ENCODE data around the gene ZSWIM6. TPM values are rescaled to one million over a fixed set of nuclear protein-coding genes. Genes with fewer than 3 reads are reported as not detected.

Gene ZSWIM6
- polyA plus RNA-seq, 2 of the 4 experiments (the other 2 are of a cell fraction): 8.9 to 18.0 TPM

DNA sequence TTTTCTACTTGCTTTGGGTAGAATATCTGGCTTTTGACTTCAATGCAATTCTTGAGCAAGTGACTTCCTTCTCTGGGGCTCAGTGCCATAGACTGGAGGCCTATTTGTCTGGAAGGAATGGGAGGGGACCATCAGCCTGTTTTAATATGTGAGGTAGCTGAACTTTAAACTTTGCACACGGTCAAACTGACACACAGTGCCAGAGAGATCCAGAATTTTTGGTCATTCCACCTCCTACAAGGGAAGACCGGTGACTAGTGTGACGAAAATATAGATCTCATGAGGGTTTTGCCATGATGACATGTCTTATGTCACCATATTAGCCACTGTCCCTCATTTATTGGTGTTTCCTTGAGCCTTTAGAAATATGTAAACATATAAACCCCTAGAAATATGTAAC is 44.6 kb upstream of the ZSWIM6 start:
- TF ChIP-seq MYC (IDR thresholded peaks at IDR 0.05; ENCODE audit: borderline replicate concordance, low read length) (no peak), ZNF302 (CRISPR knock-in tag; IDR thresholded peaks at IDR 0.05) (no peak), JUNB (IDR thresholded peaks at IDR 0.05) (no peak), RNF2 (IDR thresholded peaks at IDR 0.05; ENCODE audit: borderline replicate concordance, low read depth) (no peak), KDM5A (IDR thresholded peaks at IDR 0.05) (no peak), ESRRA (IDR thresholded peaks at IDR 0.05; ENCODE audit: borderline replicate concordance, low read length) (no peak)
- TF ChIP-seq, protein P1, sequence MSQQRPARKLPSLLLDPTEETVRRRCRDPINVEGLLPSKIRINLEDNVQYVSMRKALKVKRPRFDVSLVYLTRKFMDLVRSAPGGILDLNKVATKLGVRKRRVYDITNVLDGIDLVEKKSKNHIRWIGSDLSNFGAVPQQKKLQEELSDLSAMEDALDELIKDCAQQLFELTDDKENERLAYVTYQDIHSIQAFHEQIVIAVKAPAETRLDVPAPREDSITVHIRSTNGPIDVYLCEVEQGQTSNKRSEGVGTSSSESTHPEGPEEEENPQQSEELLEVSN (IDR thresholded peaks at IDR 0.05; ENCODE audit: borderline replicate concordance, low read depth): no peak
- TF ChIP-seq, protein P2, sequence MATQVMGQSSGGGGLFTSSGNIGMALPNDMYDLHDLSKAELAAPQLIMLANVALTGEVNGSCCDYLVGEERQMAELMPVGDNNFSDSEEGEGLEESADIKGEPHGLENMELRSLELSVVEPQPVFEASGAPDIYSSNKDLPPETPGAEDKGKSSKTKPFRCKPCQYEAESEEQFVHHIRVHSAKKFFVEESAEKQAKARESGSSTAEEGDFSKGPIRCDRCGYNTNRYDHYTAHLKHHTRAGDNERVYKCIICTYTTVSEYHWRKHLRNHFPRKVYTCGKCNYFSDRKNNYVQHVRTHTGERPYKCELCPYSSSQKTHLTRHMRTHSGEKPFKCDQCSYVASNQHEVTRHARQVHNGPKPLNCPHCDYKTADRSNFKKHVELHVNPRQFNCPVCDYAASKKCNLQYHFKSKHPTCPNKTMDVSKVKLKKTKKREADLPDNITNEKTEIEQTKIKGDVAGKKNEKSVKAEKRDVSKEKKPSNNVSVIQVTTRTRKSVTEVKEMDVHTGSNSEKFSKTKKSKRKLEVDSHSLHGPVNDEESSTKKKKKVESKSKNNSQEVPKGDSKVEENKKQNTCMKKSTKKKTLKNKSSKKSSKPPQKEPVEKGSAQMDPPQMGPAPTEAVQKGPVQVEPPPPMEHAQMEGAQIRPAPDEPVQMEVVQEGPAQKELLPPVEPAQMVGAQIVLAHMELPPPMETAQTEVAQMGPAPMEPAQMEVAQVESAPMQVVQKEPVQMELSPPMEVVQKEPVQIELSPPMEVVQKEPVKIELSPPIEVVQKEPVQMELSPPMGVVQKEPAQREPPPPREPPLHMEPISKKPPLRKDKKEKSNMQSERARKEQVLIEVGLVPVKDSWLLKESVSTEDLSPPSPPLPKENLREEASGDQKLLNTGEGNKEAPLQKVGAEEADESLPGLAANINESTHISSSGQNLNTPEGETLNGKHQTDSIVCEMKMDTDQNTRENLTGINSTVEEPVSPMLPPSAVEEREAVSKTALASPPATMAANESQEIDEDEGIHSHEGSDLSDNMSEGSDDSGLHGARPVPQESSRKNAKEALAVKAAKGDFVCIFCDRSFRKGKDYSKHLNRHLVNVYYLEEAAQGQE (IDR thresholded peaks at IDR 0.05): no peak
- ChIA-PET POLR2A (no interaction called here), CTCF (interaction anchor here (1.0 to 1.5 kb wide), 4 partner anchors 9 to 371 kb away, joined by 3 to 4 read pairs (median 3); no protein-coding TSS in a partner anchor)
- Histone ChIP-seq H3K4me3 (no peak overlapping the region), H3K27ac (no peak overlapping the region), H3K9me3 (no peaks in the 10 kb centered on the region), H3K4me2 (no peak overlapping the region), H3K4me1 (peaks cover 11% of the 10 kb centered on the region; the same call in 2 of the 3 replicates)
- WGBS (ENCODE audit: missing lambda C conversion rate): 83% methylated on average over 3 of the region's 3 CpGs
- FAIRE-seq (no peak), DNase-seq (ENCODE audit: low read depth in 1 of 2, low spot score in 1 of 2) (no peak), ATAC-seq (no peak)

DNA sequence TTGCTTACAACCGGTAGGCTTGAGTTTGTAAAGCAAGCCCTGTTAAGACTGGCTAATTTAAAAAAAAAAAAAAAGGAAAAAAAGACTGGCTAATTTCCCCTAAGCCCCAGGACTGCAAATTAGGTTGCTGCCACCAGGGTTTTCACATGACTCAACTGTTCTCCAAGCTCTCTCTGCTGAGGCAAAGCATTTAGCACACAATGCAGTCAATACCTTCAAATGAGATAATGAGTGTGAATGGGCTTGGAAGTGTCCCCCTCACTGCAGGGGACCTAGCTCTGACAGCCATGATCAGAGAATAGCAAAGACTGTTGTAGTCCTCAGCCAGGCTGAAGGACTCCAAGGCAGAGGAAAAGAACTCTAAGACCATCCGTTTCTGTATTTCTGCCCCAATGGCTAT is 42.8 kb upstream of the ZSWIM6 start:
- no peak overlapping the region for H3K4me3 ChIP-seq
- 89% methylated on average over 2 of the region's 2 CpGs for WGBS (ENCODE audit: missing lambda C conversion rate)
- CTCF ChIA-PET: interaction anchor here (1.2 to 2.2 kb wide), 2 partner anchors 10 to 42 kb away, joined by 3 to 6 read pairs; partner anchors contain the start of gene ZSWIM6
- no peaks in the 10 kb centered on the region for H3K9me3 ChIP-seq
- ATAC-seq (peak in 1 of 2 experiments; percentile 18; a peak in 3 of 6 replicates), FAIRE-seq (no peak), DNase-seq (ENCODE audit: low read depth in 1 of 2, low spot score in 1 of 2) (no peak)
- H3K4me1 ChIP-seq: peaks cover 11% of the 10 kb centered on the region; the same call in 2 of the 3 replicates
- POLR2A ChIA-PET: no interaction called here
- no peak overlapping the region for H3K4me2 ChIP-seq
- TF ChIP-seq BHLHE40 (IDR thresholded peaks at IDR 0.05; ENCODE audit: low read depth, low read length): no peak
- TF ChIP-seq JUN (IDR thresholded peaks at IDR 0.05): no peak
- no peak for TF ChIP-seq HEYL (CRISPR knock-in tag; IDR thresholded peaks at IDR 0.05)
- no peak for TF ChIP-seq CBX8 (IDR thresholded peaks at IDR 0.05)
- no peak for TF ChIP-seq FOSB (CRISPR knock-in tag; IDR thresholded peaks at IDR 0.05)
- TF ChIP-seq, protein P3, sequence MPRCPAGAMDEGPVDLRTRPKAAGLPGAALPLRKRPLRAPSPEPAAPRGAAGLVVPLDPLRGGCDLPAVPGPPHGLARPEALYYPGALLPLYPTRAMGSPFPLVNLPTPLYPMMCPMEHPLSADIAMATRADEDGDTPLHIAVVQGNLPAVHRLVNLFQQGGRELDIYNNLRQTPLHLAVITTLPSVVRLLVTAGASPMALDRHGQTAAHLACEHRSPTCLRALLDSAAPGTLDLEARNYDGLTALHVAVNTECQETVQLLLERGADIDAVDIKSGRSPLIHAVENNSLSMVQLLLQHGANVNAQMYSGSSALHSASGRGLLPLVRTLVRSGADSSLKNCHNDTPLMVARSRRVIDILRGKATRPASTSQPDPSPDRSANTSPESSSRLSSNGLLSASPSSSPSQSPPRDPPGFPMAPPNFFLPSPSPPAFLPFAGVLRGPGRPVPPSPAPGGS (IDR thresholded peaks at IDR 0.05): no peak
- no peak for TF ChIP-seq JUNB (IDR thresholded peaks at IDR 0.05)
- TF ChIP-seq, protein P4, sequence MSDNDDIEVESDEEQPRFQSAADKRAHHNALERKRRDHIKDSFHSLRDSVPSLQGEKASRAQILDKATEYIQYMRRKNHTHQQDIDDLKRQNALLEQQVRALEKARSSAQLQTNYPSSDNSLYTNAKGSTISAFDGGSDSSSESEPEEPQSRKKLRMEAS (IDR thresholded peaks at IDR 0.05): no peak
- no peak for TF ChIP-seq HDAC2 (IDR thresholded peaks at IDR 0.05)
- no peak for TF ChIP-seq ZSCAN20 (CRISPR knock-in tag; IDR thresholded peaks at IDR 0.05)
- TF ChIP-seq TP53 (CRISPR knock-in tag; IDR thresholded peaks at IDR 0.05): no peak
- 0 out of 6 replicates have a peak overlapping the region, but pooled peaks of 1 of the 2 experiments have one; percentile 2 for H3K27ac ChIP-seq
